Common myeloid progenitor, CD34-positive (primary cell): ENCODE results near the gene THSD7B.
"Not testable (repeated sequence)": the region's sequence is repeated elsewhere in the genome, so short reads cannot be mapped to it uniquely, and the experiment has no call there.

Experiments
- CTCF ChIA-PET: fragments of 350-600 bp; sonication (Branson Sonifier 250); formaldehyde crosslinking; loops from one replicate; lab custom pipeline; 2021; ENCODE audit warnings: antibody characterized with exemption; lab: Charles Lee
- POLR2A ChIA-PET: fragments of 350-600 bp; sonication (Branson Sonifier 250); formaldehyde crosslinking; loops from one replicate; lab custom pipeline; 2021; ENCODE audit warnings: antibody characterized with exemption; lab: Charles Lee
- DNase-seq, 3 donors: peaks; one replicate each; pipeline versions ENCODE4 v3.0.0 to v3.0.0-alpha.2; 2013
- H3K27ac ChIP-seq, 2 experiments: 1 replicate in 1 of 2; 2 replicates in 1 of 2; pipeline ENCODE4 v1.7.0; 2013; ENCODE audit warnings: inconsistent platforms in 2 of 2, low read length in 2 of 2, mild to moderate bottlenecking in 2 of 2, low read depth in 1 of 2, moderate library complexity in 1 of 2; ENCODE audit not compliant: severe bottlenecking in 2 of 2, insufficient read depth in 1 of 2, poor library complexity in 1 of 2
- H3K27me3 ChIP-seq, 5 experiments: replicated peaks in 2 of 5; 1 replicate in 3 of 5; 2 replicates in 2 of 5; pipeline versions ENCODE4 v1.6.1 to v1.7.0; 2013; ENCODE audit warnings: low read length in 4 of 5, mild to moderate bottlenecking in 2 of 5, moderate library complexity in 2 of 5, inconsistent platforms in 1 of 5; ENCODE audit not compliant: insufficient read depth in 5 of 5, control insufficient read depth in 4 of 5
- H3K36me3 ChIP-seq, 4 experiments: 1 replicate in 2 of 4; 2 replicates in 2 of 4; pipeline versions ENCODE4 v1.6.1 to v1.7.0; 2013; ENCODE audit warnings: low read length in 3 of 4, control low read depth in 1 of 4, mild to moderate bottlenecking in 1 of 4; ENCODE audit not compliant: control insufficient read depth in 4 of 4, insufficient read depth in 4 of 4
- H3K4me1 ChIP-seq, 4 experiments: 1 replicate in 3 of 4; 2 replicates in 1 of 4; pipeline versions ENCODE4 v1.6.1 to v1.7.1; 2013; ENCODE audit warnings: low read length in 3 of 4, mild to moderate bottlenecking in 3 of 4, control low read depth in 1 of 4, inconsistent platforms in 1 of 4, moderate library complexity in 1 of 4; ENCODE audit not compliant: control insufficient read depth in 4 of 4, insufficient read depth in 4 of 4; ENCODE audit errors: control extremely low read depth in 1 of 4
- H3K4me3 ChIP-seq, 7 experiments: 1 replicate in 4 of 7; 2 replicates in 3 of 7; pipeline versions ENCODE4 v1.5.1 to v1.7.0; 2013; ENCODE audit warnings: mild to moderate bottlenecking in 7 of 7, low read length in 6 of 7, moderate library complexity in 6 of 7, inconsistent platforms in 2 of 7, low read depth in 2 of 7, control low read depth in 1 of 7; ENCODE audit not compliant: insufficient read depth in 4 of 7, control insufficient read depth in 1 of 7; ENCODE audit errors: extremely low read depth in 1 of 7
- H3K9me3 ChIP-seq, 5 experiments: 1 replicate in 4 of 5; 2 replicates in 1 of 5; pipeline versions ENCODE4 v1.6.1 to v1.7.1; 2013; ENCODE audit warnings: low read length in 4 of 5, mild to moderate bottlenecking in 2 of 5, inconsistent platforms in 1 of 5, low read depth in 1 of 5, moderate library complexity in 1 of 5; ENCODE audit not compliant: control insufficient read depth in 4 of 5, insufficient read depth in 2 of 5; ENCODE audit errors: control extremely low read depth in 1 of 5
- WGBS: methylation state at CpG from one replicate; pipeline ENCODE4 v1.1.5; 2013; ENCODE audit not compliant: insufficient coverage; 5-methylcytosine and 5-hydroxymethylcytosine counted together

The THSD7B gene

GRCh38 chr2:137693534-137693933 lies 928.2 kb downstream of the THSD7B start:
- H3K9me3 ChIP-seq, result no peaks in the 10 kb centered on the region
- POLR2A ChIA-PET, result no interaction called here
- no peaks in the 10 kb centered on the region for H3K4me1 ChIP-seq
- H3K27ac ChIP-seq, result no peak overlapping the region
- WGBS, result 0% methylated on average over 1 of the region's 2 CpGs
- DNase-seq, result no peak
- H3K27me3 ChIP-seq, result no peaks in the 10 kb centered on the region
- no peak overlapping the region for H3K4me3 ChIP-seq
- CTCF ChIA-PET, result no interaction called here
- no peaks in the 10 kb centered on the region for H3K36me3 ChIP-seq

- ChIA-PET POLR2A (no interaction called here), CTCF (no interaction called here)
- DNase-seq, result no peak
- no peaks in the 10 kb centered on the region for H3K4me1 ChIP-seq
- no peaks in the 10 kb centered on the region for H3K36me3 ChIP-seq
- H3K27me3 ChIP-seq, result no peaks in the 10 kb centered on the region
- H3K4me3 ChIP-seq, result no peak overlapping the region
- 90% methylated on average over 1 of the region's 1 CpG for WGBS
- H3K27ac ChIP-seq, result no peak overlapping the region
- H3K9me3 ChIP-seq, result peaks cover 0 to 2% (median 0%) of the 10 kb centered on the region in 5 experiments
Measured at GRCh38 chr2:137696916-137697315, 931.6 kb downstream of the THSD7B start.

GRCh38 chr2:137700250-137700649 lies 934.9 kb downstream of the THSD7B start:
- H3K27ac ChIP-seq, POLR2A ChIA-PET, H3K4me1 ChIP-seq, H3K27me3 ChIP-seq, H3K9me3 ChIP-seq, DNase-seq, H3K4me3 ChIP-seq, H3K36me3 ChIP-seq, CTCF ChIA-PET: not testable (repeated sequence)
- no CpG with 5 or more reads among the region's 1 CpG for WGBS

GRCh38 chr2:137700681-137701080 lies 935.3 kb downstream of the THSD7B start:
- DNase-seq, result no peak
- H3K36me3 ChIP-seq, result no peaks in the 10 kb centered on the region
- ChIA-PET POLR2A (no interaction called here), CTCF (no interaction called here)
- H3K4me3 ChIP-seq, result no peak overlapping the region
- no peaks in the 10 kb centered on the region for H3K4me1 ChIP-seq
- no peaks in the 10 kb centered on the region for H3K27me3 ChIP-seq
- H3K9me3 ChIP-seq, result peaks cover 0 to 2% (median 0%) of the 10 kb centered on the region in 5 experiments
- no peak overlapping the region for H3K27ac ChIP-seq

- no peaks in the 10 kb centered on the region for H3K36me3 ChIP-seq
- ChIA-PET CTCF (no interaction called here), POLR2A (no interaction called here)
- peaks cover 0 to 4% (median 0%) of the 10 kb centered on the region in 5 experiments for H3K9me3 ChIP-seq
- no peak for DNase-seq
- no peak overlapping the region for H3K4me3 ChIP-seq
- no peaks in the 10 kb centered on the region for H3K27me3 ChIP-seq
- no peak overlapping the region for H3K27ac ChIP-seq
- H3K4me1 ChIP-seq, result no peaks in the 10 kb centered on the region
- 100% methylated on average over 1 of the region's 4 CpGs for WGBS
Measured at GRCh38 chr2:137705296-137705695, 940.0 kb downstream of the THSD7B start.

GRCh38 chr2:137706786-137707613 lies 941.7 kb downstream of the THSD7B start:
- no peak overlapping the region for H3K4me3 ChIP-seq
- CTCF ChIA-PET, result no interaction called here
- H3K4me1 ChIP-seq, result no peaks in the 10 kb centered on the region
- no peaks in the 10 kb centered on the region for H3K36me3 ChIP-seq
- peaks cover 0 to 4% (median 0%) of the 10 kb centered on the region in 5 experiments for H3K9me3 ChIP-seq
- H3K27me3 ChIP-seq, result no peaks in the 10 kb centered on the region
- POLR2A ChIA-PET, result no interaction called here
- DNase-seq, result no peak
- 80% methylated on average over 12 of the region's 15 CpGs for WGBS
- H3K27ac ChIP-seq, result no peak overlapping the region

GRCh38 chr2:137708311-137708710 lies 943.0 kb downstream of the THSD7B start:
- no peak overlapping the region for H3K27ac ChIP-seq
- no peak for DNase-seq
- no peak overlapping the region for H3K4me3 ChIP-seq
- H3K27me3 ChIP-seq, result no peaks in the 10 kb centered on the region
- ChIA-PET CTCF (no interaction called here), POLR2A (no interaction called here)
- no peaks in the 10 kb centered on the region for H3K36me3 ChIP-seq
- no peaks in the 10 kb centered on the region for H3K4me1 ChIP-seq
- H3K9me3 ChIP-seq, result peaks cover 0 to 4% (median 0%) of the 10 kb centered on the region in 5 experiments
- WGBS, result 95% methylated on average over 5 of the region's 5 CpGs
